Activated T-cell treated with anti-CD3 and anti-CD28 coated beads for 24 hours (primary cell): ENCODE results near the gene SERPINI1.

ENCODE experiments used
- DNase-seq: peaks from one replicate; pipeline ENCODE4 v3.0.0-alpha.2; 2020; ENCODE audit warnings: low read depth

SERPINI1 gene

DNA sequence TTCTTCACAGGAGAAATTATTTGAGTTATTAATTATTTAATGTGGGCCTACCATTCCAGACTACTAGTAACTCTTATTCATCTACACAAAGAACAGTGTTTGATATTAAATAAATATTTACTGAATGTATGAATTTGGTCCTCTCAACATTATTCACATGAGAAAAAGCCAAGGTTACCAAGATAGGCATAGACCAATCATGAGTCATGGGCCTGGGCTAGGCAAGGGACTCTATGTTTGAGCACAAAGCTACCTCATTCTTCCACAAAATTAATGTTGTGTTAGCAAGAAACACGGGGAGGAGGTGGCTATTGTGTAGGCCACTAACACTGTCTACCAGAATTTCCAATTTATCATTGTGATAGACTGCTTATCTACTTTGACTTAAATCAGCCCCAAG is 115.7 kb downstream of the SERPINI1 start:
- DNase-seq, result no peak

DNA sequence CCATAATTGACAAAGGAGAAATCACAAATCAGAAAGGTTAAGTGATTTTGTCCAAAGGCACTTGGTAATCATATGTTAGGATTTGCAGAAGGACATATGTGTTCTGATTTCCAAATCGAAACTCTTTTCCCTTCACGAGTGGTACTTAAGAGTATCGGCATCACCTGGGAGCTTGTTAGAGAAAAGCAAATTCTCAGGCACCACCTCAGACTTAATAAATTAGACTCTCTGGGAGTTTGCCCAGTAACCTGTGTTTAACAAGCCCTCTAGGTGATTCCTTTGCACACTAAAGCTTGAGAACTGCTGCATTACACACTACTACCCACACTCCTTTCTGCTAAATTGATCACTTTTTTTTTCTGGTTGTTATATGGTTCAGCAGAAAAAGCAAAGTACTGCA is 116.2 kb downstream of the SERPINI1 start:
- no peak for DNase-seq

- DNase-seq, result no peak
Observed at GRCh38 chr3:167852216-167852615, 116.7 kb downstream of the SERPINI1 start.

- no peak for DNase-seq
Observed at GRCh38 chr3:167854063-167854462, 118.5 kb downstream of the SERPINI1 start.

DNA sequence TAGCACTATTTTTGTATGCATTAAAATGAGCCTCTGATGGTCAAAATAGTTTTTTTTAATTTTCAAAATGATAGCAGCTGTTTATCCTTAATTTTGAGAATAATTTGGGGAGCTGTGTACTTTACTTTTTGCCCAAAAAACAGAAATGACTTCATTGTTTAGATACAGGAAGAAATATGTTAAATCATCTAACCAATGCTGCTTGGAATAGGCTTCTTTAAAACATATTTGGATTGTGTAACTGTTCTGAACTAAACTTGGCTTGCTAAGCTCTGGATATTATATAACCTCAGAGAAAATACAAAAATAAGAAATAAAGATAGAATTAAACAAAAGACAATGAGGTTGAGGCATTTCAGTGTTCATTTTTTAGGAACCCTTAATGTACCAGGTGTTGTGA is 119.3 kb downstream of the SERPINI1 start:
- no peak for DNase-seq

DNA sequence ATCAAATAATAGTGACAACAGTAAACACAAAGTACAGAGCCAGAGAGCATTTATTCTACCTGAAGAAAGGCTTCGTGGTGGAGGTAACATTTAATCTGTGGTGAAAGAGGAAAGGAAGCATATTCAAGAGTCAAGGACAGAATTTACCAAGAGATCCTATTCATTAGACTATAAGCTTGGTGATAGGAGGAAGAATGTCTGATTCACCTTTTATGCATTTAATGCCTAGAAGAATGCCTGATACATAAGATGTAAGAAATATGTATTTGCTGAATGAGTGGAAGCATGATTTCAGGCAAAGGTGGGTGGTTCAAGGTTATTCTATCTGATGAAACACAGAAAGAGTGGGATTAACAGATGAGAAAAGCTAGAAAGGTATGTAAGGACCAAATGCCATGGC is 119.8 kb downstream of the SERPINI1 start:
- no peak for DNase-seq

DNA sequence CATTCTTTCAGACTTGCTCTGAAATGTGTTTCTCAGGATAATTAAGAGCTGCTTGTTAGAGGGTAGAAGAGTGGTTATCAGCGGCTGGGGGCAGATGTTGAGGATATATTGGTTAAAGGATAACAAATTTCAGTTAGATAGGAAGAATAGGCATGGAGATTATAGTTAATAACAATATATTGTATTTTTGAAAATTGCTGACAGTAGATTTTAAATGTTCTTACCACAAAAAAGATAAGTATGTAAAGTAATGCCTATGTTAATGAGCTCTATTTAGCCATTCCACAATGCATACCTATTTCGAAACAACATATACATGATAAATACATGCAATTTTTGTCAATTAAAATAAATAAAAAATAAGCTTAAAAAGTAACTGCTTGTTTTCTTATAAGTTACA is 123.3 kb downstream of the SERPINI1 start:
- no peak for DNase-seq

DNA sequence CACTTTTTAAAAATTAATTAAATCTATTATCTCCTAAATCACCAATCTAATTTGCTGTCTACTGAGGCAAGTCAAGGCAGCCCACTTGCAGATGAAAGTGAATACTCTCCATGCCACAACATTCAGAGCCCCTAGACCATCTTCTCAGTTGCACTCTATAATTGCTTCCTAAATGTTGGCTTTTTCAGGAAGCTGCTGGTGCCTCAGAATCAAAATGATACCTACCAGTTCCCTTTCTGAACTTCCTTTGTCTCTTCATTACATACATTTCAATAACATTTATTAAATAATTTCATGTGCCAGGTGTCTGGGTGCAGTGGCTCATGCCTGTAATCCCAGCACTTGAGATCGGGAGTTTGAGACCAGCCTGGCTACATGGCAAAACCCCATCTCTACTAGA is 124.1 kb downstream of the SERPINI1 start:
- no peak for DNase-seq

DNA sequence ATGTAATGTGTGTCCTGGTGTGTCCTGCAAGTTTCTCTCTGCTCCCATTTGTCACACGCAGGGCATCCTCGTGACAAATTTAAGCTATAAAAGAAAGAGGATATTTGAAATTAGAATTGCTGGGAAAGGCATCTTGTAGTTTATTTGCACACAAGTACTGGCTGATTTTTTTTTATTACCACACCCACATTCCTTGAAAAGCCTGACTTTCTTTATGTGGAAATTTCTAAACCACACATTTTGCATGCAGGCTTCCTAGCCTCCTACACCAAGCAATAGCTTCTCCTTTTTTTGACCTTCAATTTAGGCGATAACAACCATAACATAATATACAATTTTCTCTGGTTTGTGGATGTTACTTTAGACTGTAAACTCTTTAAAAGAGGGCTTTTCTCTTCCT is 126.1 kb downstream of the SERPINI1 start:
- DNase-seq, result no peak

DNA sequence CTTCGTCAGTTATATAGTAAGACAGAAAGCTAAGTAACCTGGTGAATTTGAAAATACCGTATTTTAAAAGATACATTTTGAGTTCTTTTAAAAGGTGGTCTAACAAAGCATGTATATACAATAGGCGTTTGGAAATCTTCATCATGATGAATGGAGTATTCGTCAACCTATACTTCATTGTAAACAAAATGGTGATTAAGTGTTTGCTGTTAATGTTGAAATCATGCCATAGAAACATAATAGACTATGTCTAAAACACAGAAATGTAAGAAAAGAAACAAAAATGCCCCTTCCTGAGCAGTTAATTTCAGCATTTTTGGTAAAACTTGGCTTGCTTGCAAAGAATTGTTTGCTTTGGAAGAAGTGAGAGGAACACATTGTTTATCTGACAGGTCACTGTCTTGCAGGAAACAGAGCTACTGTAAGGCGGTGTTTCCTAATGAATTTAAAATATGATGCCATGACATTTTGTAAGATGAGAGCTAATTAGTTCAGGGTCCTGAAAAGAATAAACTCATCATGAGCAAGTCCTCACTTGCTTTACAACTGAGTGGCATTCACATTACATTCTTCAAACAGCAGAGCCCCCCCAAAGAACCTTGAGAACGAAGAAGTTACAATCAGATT is 126.7 kb downstream of the SERPINI1 start:
- DNase-seq, result no peak

DNA sequence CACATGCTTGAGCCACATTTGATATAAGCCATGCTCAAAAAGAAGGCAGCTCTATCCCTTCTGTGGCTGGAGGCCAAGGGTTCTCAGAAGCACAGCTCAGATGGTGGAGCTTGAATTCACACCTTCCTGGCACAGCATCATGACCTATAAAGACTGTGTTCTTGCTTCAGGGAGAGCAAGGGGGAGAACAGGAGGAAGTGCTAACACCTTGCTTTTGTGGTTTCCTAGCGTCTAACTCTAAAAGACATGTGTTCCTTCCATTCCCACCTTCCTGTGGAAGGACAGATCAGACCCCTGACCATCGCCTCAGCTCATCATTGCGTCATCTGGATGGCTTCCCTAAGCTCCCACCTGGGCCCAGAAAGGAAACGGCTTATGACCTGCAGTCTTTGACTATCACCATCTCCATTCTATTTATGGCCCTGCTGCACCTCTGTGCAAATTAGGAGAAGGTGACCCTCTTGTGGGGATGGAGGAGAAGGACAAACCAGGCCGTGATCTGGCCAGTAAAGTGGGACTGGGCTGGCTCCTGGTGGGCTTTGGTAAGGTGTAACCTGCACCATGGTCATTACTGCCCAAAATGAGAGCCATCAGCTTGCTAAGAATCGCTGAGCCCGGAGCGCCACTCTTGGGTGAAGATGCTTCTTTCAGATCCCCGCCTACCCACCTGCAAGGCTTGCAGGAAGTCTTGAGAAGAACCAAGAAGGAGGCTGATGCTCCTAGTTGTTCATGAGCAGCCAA is 128.5 kb downstream of the SERPINI1 start:
- no peak for DNase-seq

DNA sequence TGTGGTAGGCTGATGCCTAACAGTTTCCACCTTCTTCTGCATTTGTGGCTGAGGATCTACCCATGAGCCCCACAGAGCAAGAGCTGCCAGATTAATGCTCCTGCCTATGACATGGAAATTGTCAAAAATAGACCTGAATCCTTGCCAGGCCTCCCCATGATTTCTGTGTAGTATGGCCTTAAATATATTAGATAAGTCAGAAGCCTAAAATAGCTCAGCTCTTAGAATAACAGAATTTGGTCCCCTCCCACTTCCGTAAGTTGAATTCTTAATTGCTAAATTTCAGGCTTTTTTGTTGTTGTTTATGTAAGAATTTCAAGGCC is 129.0 kb downstream of the SERPINI1 start:
- DNase-seq, result no peak

DNA sequence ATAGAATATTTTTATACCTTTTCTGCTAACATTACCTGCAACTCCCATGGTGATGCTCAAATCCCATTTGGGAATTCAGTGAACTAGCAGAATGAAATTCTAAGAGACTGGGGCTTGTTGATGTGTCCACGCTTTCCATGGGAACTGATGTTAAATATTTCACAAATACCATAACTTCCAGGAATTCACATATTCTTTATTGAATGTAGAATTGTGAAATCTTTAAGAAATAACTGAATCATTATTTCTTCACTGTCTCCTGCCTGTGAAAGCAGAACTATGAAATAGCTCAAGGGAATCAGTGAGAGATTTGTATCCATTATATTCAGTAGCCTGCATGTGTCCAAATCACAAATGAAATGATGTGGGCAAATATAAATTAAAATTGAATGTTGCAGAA is 130.8 kb downstream of the SERPINI1 start:
- no peak for DNase-seq

DNA sequence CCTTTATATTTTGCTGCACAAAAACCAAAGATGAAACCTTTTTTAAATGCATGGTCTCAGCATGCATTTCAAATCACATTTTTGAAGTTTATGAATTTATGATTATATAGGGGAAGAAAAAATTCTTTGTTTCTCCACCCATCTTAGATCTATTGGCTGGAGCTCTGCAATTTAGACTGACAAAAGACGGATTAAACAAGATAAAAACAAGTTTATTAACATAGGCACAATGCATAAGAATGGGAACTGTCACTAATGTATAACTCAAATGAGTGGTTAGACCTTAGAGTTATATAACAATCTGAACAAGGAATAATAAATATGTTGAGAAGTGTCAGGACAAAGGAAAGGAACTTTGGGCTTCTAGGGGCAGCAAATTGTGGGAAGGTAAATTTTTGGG is 132.5 kb downstream of the SERPINI1 start:
- DNase-seq, result no peak

- DNase-seq, result no peak
Observed at GRCh38 chr3:167870181-167870580, 134.7 kb downstream of the SERPINI1 start.

- DNase-seq, result no peak
Observed at GRCh38 chr3:167870759-167871158, 135.2 kb downstream of the SERPINI1 start.

GRCh38 chr3:167872032-167872431 is 136.5 kb downstream of the SERPINI1 start:
- no peak for DNase-seq

GRCh38 chr3:167872941-167873340 is 137.4 kb downstream of the SERPINI1 start:
- no peak for DNase-seq

- no peak for DNase-seq
Observed at GRCh38 chr3:167874671-167875372, 139.3 kb downstream of the SERPINI1 start.
